Suprapubic skin (tissue), 3 donors: ENCODE measurements around the gene GPD2.

Source experiments
- POLR2A ChIP-seq, 2 donors: fragments of 450-650 bp; IDR thresholded peaks; one replicate each; pipeline ENCODE4 v1.6.1; 2017; ENCODE audit warnings: antibody characterized with exemption in 2 of 2, mild to moderate bottlenecking in 2 of 2, moderate library complexity in 2 of 2
- TF ChIP-seq, protein P1 (sequence below), 2 donors: fragments of 200-600 bp in 1 of 2; fragments of 450-650 bp in 1 of 2; sonication (generic) in 1 of 2; IDR thresholded peaks; one replicate each; pipeline ENCODE4 v1.5.1; 2016 to 2019; ENCODE audit warnings: antibody characterized with exemption in 2 of 2, mild to moderate bottlenecking in 1 of 2, moderate library complexity in 1 of 2

DNA sequence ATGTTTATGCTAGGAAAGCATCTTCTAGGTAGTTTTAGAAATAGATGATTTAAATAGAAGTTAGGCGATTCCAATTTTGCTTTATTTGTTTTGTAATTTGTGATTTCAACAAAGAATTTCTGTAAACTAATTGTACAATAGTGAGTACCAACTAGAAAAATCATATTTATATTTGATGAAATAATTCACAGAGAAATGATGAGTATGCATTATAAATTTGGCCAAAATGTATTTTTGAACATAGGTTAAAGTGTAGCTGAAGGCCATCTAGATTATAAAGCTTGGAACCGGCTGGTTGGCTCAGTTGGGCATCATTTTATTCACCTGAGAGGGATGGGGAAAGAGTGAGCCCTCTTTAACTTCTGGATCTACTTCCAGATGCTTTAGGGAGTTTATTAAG, 50.4 kb downstream of the GPD2 start:
- TF ChIP-seq POLR2A (IDR thresholded peaks at IDR 0.05) = no peak
- TF ChIP-seq, protein P1, sequence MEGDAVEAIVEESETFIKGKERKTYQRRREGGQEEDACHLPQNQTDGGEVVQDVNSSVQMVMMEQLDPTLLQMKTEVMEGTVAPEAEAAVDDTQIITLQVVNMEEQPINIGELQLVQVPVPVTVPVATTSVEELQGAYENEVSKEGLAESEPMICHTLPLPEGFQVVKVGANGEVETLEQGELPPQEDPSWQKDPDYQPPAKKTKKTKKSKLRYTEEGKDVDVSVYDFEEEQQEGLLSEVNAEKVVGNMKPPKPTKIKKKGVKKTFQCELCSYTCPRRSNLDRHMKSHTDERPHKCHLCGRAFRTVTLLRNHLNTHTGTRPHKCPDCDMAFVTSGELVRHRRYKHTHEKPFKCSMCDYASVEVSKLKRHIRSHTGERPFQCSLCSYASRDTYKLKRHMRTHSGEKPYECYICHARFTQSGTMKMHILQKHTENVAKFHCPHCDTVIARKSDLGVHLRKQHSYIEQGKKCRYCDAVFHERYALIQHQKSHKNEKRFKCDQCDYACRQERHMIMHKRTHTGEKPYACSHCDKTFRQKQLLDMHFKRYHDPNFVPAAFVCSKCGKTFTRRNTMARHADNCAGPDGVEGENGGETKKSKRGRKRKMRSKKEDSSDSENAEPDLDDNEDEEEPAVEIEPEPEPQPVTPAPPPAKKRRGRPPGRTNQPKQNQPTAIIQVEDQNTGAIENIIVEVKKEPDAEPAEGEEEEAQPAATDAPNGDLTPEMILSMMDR (IDR thresholded peaks at IDR 0.05) = no peak
